ENCODE data around the gene CTTN. TPM values are rescaled to one million over a fixed set of nuclear protein-coding genes. Genes with fewer than 3 reads are reported as not detected.

CTTN gene
- total and polyA plus RNA-seq, 9 of the 15 experiments (the other 6 are each of a cell fraction or from before 2014, with no cell fraction given) = 9.9 to 158 (median 99.7) TPM

DNA sequence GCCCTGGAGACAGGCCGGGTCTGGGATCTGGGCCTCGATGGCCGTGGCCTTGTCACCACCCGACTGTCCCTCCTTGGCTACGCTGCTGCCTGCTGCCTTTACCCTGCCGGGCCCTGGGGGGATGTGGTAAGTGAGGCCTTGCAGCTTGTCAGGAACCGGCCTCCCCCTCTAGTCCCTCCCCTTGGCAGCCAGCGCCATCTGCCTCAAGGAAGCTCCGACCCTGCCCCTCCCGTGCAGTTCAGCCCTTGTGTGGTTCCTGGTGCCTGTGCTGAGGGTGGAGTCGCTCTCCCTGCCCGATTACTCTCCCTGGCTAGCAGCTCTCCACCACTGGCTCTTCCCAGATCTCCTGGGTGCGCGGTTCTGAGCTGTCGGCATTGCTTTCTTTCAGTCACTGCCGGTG is 33.7 kb downstream of the CTTN start:
- H3K4me1 ChIP-seq (replicated peaks in 1 of 2; ENCODE audit: control insufficient read depth in 2 of 2, insufficient read depth in 2 of 2, low read length in 2 of 2) = peaks cover 0 to 10% of the 10 kb centered on the region in 2 experiments; a peak in 1 of 5 replicates
- no peak overlapping the region for H3K4me3 ChIP-seq
- H2AFZ ChIP-seq (ENCODE audit: low read depth, low read length) = no peak overlapping the region
- no peaks in the 10 kb centered on the region for H3K9me1 ChIP-seq (ENCODE audit: control insufficient read depth, insufficient read depth, low read length)
- H3K4me2 ChIP-seq (ENCODE audit: insufficient read depth, low read length) = no peak overlapping the region
- in situ Hi-C loops (cut with MboI) (no loop called here), intact Hi-C loops (cut with micrococcal nuclease) (no loop called here)
- H3K79me2 ChIP-seq (ENCODE audit: control insufficient read depth, insufficient read depth, low read length) = no peaks in the 10 kb centered on the region
- no peaks in the 10 kb centered on the region for H3K27me3 ChIP-seq (ENCODE audit: control insufficient read depth in 2 of 2, insufficient read depth in 2 of 2, low read length in 2 of 2)
- FAIRE-seq (no peak), ATAC-seq (no peak), DNase-seq (ENCODE audit: extremely low read depth in 1 of 4, low spot score in 3 of 4) (no peak)
- WGBS (ENCODE audit: insufficient coverage, low coverage, missing lambda C conversion rate) = 92% methylated on average over 10 of the region's 16 CpGs
- BruUV-seq (replicated peaks) = no TSS peak
- TF ChIP-seq, protein P1, sequence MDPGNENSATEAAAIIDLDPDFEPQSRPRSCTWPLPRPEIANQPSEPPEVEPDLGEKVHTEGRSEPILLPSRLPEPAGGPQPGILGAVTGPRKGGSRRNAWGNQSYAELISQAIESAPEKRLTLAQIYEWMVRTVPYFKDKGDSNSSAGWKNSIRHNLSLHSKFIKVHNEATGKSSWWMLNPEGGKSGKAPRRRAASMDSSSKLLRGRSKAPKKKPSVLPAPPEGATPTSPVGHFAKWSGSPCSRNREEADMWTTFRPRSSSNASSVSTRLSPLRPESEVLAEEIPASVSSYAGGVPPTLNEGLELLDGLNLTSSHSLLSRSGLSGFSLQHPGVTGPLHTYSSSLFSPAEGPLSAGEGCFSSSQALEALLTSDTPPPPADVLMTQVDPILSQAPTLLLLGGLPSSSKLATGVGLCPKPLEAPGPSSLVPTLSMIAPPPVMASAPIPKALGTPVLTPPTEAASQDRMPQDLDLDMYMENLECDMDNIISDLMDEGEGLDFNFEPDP (CRISPR knock-in tag; IDR thresholded peaks at IDR 0.05) = no peak
- TF ChIP-seq EHMT2 (IDR thresholded peaks at IDR 0.05) = no peak
- TF ChIP-seq NR2C1 (IDR thresholded peaks at IDR 0.05) = no peak
- TF ChIP-seq NR2C1 (tag; IDR thresholded peaks at IDR 0.05) = no peak
- TF ChIP-seq, protein P2, sequence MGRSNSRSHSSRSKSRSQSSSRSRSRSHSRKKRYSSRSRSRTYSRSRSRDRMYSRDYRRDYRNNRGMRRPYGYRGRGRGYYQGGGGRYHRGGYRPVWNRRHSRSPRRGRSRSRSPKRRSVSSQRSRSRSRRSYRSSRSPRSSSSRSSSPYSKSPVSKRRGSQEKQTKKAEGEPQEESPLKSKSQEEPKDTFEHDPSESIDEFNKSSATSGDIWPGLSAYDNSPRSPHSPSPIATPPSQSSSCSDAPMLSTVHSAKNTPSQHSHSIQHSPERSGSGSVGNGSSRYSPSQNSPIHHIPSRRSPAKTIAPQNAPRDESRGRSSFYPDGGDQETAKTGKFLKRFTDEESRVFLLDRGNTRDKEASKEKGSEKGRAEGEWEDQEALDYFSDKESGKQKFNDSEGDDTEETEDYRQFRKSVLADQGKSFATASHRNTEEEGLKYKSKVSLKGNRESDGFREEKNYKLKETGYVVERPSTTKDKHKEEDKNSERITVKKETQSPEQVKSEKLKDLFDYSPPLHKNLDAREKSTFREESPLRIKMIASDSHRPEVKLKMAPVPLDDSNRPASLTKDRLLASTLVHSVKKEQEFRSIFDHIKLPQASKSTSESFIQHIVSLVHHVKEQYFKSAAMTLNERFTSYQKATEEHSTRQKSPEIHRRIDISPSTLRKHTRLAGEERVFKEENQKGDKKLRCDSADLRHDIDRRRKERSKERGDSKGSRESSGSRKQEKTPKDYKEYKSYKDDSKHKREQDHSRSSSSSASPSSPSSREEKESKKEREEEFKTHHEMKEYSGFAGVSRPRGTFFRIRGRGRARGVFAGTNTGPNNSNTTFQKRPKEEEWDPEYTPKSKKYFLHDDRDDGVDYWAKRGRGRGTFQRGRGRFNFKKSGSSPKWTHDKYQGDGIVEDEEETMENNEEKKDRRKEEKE (IDR thresholded peaks at IDR 0.05; ENCODE audit: borderline replicate concordance in 1 of 2, control insufficient read depth in 1 of 2, low read depth in 2 of 2, low read length in 1 of 2) = no peak
- TF ChIP-seq, protein P3, sequence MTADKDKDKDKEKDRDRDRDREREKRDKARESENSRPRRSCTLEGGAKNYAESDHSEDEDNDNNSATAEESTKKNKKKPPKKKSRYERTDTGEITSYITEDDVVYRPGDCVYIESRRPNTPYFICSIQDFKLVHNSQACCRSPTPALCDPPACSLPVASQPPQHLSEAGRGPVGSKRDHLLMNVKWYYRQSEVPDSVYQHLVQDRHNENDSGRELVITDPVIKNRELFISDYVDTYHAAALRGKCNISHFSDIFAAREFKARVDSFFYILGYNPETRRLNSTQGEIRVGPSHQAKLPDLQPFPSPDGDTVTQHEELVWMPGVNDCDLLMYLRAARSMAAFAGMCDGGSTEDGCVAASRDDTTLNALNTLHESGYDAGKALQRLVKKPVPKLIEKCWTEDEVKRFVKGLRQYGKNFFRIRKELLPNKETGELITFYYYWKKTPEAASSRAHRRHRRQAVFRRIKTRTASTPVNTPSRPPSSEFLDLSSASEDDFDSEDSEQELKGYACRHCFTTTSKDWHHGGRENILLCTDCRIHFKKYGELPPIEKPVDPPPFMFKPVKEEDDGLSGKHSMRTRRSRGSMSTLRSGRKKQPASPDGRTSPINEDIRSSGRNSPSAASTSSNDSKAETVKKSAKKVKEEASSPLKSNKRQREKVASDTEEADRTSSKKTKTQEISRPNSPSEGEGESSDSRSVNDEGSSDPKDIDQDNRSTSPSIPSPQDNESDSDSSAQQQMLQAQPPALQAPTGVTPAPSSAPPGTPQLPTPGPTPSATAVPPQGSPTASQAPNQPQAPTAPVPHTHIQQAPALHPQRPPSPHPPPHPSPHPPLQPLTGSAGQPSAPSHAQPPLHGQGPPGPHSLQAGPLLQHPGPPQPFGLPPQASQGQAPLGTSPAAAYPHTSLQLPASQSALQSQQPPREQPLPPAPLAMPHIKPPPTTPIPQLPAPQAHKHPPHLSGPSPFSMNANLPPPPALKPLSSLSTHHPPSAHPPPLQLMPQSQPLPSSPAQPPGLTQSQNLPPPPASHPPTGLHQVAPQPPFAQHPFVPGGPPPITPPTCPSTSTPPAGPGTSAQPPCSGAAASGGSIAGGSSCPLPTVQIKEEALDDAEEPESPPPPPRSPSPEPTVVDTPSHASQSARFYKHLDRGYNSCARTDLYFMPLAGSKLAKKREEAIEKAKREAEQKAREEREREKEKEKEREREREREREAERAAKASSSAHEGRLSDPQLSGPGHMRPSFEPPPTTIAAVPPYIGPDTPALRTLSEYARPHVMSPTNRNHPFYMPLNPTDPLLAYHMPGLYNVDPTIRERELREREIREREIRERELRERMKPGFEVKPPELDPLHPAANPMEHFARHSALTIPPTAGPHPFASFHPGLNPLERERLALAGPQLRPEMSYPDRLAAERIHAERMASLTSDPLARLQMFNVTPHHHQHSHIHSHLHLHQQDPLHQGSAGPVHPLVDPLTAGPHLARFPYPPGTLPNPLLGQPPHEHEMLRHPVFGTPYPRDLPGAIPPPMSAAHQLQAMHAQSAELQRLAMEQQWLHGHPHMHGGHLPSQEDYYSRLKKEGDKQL (CRISPR knock-in tag; IDR thresholded peaks at IDR 0.05; ENCODE audit: borderline replicate concordance) = no peak
- TF ChIP-seq ZNF431 (CRISPR knock-in tag; IDR thresholded peaks at IDR 0.05) = no peak
- no peak for TF ChIP-seq SIRT6 (IDR thresholded peaks at IDR 0.05; ENCODE audit: low read depth, low read length)
- no peak overlapping the region for H3K9ac ChIP-seq (ENCODE audit: insufficient read depth in 1 of 2, low read depth in 2 of 2, low read length in 2 of 2)
- no peaks in the 10 kb centered on the region for H4K20me1 ChIP-seq (replicated peaks; ENCODE audit: control insufficient read depth, insufficient read depth, low read length)
- POLR2A ChIA-PET = interaction anchor here (0.6 to 0.8 kb wide), 2 partner anchors 8 to 12 kb away, joined by 3 read pairs; no protein-coding TSS in a partner anchor
- H3K27ac ChIP-seq (ENCODE audit: extremely low read depth, low read depth, low read length) = no peak overlapping the region
- H3K36me3 ChIP-seq (ENCODE audit: control insufficient read depth, insufficient read depth, low read length) = peaks cover 97% of the 10 kb centered on the region; the same call in 2 of the 3 replicates
- no peaks in the 10 kb centered on the region for H3K9me3 ChIP-seq (replicated peaks; ENCODE audit: control insufficient read depth, insufficient read depth, low read depth, low read length)
- CTCF ChIA-PET (ENCODE audit: low intra/inter-chr PET ratio) = no interaction called here

All from K562 (cell line).